Fibroblast of lung (primary cell): ENCODE results near the gene CDX1.

Experiments used
- CTCF ChIP-seq, 2 donors: IDR thresholded peaks in 1 of 2; conservative IDR thresholded peaks in 1 of 2; 1 replicate in 1 of 2; 2 replicates in 1 of 2; pipeline ENCODE4 v1.5.1; 2011 to 2012; ENCODE audit warnings: low read length in 2 of 2, control low read depth in 1 of 2, inconsistent platforms in 1 of 2, low read depth in 1 of 2, mild to moderate bottlenecking in 1 of 2
- EZH2 ChIP-seq: IDR thresholded peaks from 2 replicates; pipeline ENCODE4 v1.5.1; 2012; ENCODE audit warnings: low read length, control low read depth, mild to moderate bottlenecking; ENCODE audit errors: missing control alignments

GRCh38 chr5:150183436-150183835 lies 16.9 kb downstream of the CDX1 start:
- no peak for TF ChIP-seq CTCF (conservative IDR thresholded peaks at IDR 0.05 in 1 of 2, IDR thresholded peaks at IDR 0.05 in 1 of 2; ENCODE audit: low read depth in 1 of 2, low read length in 2 of 2)
- no peak for TF ChIP-seq EZH2
